ENCODE data around the gene LGALS16. TPM values are rescaled to one million over a fixed set of nuclear protein-coding genes. Genes with fewer than 3 reads are reported as not detected.
A peak's percentile ranks its signal among the peaks of the same experiment; 100 is the strongest.
"Not testable (repeated sequence)": the region's sequence is repeated elsewhere in the genome, so short reads cannot be mapped to it uniquely, and the experiment has no call there.

LGALS16 gene
- total RNA-seq, 1 donor from 2014 or later: not detected

DNA sequence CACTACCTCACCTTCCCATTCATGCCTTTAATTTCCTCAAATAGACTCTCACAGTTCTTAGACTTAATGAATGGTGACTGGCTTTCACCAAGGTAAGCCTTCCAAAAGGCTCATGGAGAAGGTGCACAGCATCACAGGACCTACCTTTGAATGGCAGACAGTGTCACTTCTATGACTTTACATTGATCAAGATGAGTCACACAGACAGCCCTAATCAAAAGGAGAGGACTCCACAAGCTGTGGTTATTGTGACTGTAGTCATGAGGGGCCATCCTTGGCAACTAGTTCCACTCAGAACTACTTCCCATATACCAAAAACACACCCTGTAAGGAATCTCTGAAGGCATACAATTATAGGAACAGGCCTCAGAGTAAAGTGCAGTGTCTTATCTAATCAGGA lies 5.9 kb downstream of the LGALS16 start:
- Mint-ChIP-seq H3K9me3 (ENCODE audit: low read depth) (peaks cover 2% of the 10 kb centered on the region), H3K27me3 (peaks cover 39% of the 10 kb centered on the region), H3K4me3 (ENCODE audit: low read depth) (no peak overlapping the region), H3K27ac (no peak overlapping the region), H3K4me1 (ENCODE audit: low read depth) (no peaks in the 10 kb centered on the region), H3K36me3 (ENCODE audit: insufficient read depth) (no peaks in the 10 kb centered on the region)
- TF ChIP-seq, protein P1, sequence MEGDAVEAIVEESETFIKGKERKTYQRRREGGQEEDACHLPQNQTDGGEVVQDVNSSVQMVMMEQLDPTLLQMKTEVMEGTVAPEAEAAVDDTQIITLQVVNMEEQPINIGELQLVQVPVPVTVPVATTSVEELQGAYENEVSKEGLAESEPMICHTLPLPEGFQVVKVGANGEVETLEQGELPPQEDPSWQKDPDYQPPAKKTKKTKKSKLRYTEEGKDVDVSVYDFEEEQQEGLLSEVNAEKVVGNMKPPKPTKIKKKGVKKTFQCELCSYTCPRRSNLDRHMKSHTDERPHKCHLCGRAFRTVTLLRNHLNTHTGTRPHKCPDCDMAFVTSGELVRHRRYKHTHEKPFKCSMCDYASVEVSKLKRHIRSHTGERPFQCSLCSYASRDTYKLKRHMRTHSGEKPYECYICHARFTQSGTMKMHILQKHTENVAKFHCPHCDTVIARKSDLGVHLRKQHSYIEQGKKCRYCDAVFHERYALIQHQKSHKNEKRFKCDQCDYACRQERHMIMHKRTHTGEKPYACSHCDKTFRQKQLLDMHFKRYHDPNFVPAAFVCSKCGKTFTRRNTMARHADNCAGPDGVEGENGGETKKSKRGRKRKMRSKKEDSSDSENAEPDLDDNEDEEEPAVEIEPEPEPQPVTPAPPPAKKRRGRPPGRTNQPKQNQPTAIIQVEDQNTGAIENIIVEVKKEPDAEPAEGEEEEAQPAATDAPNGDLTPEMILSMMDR (IDR thresholded peaks at IDR 0.05; ENCODE audit: unreplicated experiment): no peak
- no peak for DNase-seq (ENCODE audit: low spot score, unreplicated experiment)

DNA sequence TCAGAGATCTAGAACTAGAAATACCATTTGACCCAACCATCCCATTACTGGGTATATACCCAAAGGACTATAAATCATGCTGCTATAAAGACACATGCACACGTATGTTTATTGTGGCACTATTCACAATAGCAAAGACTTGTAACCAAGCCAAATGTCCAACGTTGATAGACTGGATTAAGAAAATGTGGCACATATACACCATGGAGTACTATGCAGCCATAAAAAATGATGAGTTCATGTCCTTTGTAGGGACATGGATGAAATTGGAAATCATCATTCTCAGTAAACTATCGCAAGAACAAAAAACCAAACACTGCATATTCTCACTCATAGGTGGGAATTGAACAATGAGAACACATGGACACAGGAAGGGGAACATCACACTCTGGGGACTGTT lies 14.1 kb downstream of the LGALS16 start:
- peaks cover 32% of the 10 kb centered on the region for H3K27me3 Mint-ChIP-seq
- H3K9me3 Mint-ChIP-seq (ENCODE audit: low read depth); DNase-seq (ENCODE audit: low spot score, unreplicated experiment); H3K36me3 Mint-ChIP-seq (ENCODE audit: insufficient read depth); H3K4me1 Mint-ChIP-seq (ENCODE audit: low read depth); H3K4me3 Mint-ChIP-seq (ENCODE audit: low read depth); H3K27ac Mint-ChIP-seq: not testable (repeated sequence)

DNA sequence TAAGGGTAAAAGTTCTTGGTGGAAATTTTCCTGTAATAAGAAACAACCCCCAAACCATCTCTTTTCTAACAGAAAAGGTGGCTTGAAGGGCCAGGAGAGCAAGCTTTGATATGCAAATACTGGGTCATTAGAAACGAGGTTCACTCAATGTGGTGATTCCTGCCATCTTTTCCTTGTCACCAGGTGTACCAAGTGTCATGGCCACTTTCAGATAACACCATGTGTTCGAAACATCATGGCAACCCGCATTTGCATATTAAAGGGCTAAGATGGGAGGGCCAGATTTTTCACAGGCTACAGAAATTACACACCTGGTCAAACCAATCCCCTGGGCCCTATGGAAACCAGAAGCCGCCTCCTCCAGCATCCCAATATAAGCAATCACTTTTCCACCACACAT lies 15.3 kb downstream of the LGALS16 start:
- Mint-ChIP-seq H3K27me3 (peaks cover 43% of the 10 kb centered on the region), H3K36me3 (ENCODE audit: insufficient read depth) (no peaks in the 10 kb centered on the region), H3K4me1 (ENCODE audit: low read depth) (peaks cover 2% of the 10 kb centered on the region), H3K9me3 (ENCODE audit: low read depth) (peaks cover 6% of the 10 kb centered on the region), H3K4me3 (ENCODE audit: low read depth) (no peak overlapping the region), H3K27ac (no peak overlapping the region)
- TF ChIP-seq, protein P1 (IDR thresholded peaks at IDR 0.05; ENCODE audit: unreplicated experiment): no peak
- no peak for DNase-seq (ENCODE audit: low spot score, unreplicated experiment)

DNA sequence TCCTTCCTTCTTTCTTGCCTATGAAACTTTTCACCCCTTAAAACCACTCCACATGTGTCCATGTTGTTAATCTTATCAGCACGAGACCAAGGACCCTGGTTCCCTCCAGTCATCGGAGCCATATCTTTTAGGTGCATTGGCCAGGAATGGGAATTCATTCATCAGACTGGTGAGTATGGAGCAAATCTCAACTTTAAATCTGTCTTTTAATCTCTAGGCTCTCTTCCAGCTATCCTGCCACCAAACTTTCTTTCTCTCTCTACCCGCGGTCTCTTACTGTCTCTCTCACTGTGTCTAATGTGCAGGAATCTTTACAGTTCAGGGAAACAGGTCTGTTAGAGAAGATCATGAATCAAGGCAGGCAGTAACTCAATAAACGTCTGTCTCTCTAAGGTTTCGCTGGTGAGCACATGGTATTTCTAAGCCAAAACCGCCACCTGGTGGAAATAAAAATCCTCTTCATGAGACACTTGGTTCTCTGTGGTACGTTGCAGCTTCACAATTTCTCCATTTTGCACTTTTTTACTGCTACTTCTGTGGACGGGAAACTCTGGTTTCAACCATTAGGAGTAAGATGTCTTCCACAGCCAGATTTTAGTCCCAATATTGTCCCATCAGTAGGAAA lies 16.1 kb downstream of the LGALS16 start:
- no peak for DNase-seq (ENCODE audit: low spot score, unreplicated experiment)
- H3K27me3 Mint-ChIP-seq: peaks cover 38% of the 10 kb centered on the region
- no peaks in the 10 kb centered on the region for H3K36me3 Mint-ChIP-seq (ENCODE audit: insufficient read depth)
- H3K27ac Mint-ChIP-seq: no peak overlapping the region
- TF ChIP-seq, protein P1 (IDR thresholded peaks at IDR 0.05; ENCODE audit: unreplicated experiment): peak; percentile 75
- peaks cover under 1% of the 10 kb centered on the region for H3K9me3 Mint-ChIP-seq (ENCODE audit: low read depth)
- H3K4me1 Mint-ChIP-seq (ENCODE audit: low read depth): peaks cover 2% of the 10 kb centered on the region
- no peak overlapping the region for H3K4me3 Mint-ChIP-seq (ENCODE audit: low read depth)

DNA sequence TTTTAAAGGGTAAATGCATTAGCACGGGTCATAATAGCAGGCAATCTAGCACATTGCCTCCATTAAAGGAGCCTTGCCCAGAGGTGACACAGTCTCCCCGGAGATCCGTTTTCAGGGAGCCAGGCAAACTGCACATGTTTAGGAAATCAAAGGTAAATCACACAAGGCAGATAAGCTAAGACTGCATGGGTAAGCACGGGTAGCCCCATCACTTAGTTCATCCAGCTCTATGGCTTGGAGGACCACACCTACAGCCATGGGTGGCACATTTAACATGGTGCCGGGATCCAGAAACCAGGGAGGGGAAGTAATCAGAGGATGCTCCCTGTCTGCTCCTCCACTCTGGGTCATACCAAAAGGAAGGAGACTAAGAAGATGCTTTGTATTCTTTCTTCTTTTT lies 16.8 kb downstream of the LGALS16 start:
- Mint-ChIP-seq H3K27me3 (peaks cover 35% of the 10 kb centered on the region), H3K4me3 (ENCODE audit: low read depth) (no peak overlapping the region), H3K36me3 (ENCODE audit: insufficient read depth) (no peaks in the 10 kb centered on the region), H3K9me3 (ENCODE audit: low read depth) (no peaks in the 10 kb centered on the region), H3K27ac (no peak overlapping the region), H3K4me1 (ENCODE audit: low read depth) (peaks cover 2% of the 10 kb centered on the region)
- DNase-seq (ENCODE audit: low spot score, unreplicated experiment): no peak
- TF ChIP-seq, protein P1 (IDR thresholded peaks at IDR 0.05; ENCODE audit: unreplicated experiment): no peak

DNA sequence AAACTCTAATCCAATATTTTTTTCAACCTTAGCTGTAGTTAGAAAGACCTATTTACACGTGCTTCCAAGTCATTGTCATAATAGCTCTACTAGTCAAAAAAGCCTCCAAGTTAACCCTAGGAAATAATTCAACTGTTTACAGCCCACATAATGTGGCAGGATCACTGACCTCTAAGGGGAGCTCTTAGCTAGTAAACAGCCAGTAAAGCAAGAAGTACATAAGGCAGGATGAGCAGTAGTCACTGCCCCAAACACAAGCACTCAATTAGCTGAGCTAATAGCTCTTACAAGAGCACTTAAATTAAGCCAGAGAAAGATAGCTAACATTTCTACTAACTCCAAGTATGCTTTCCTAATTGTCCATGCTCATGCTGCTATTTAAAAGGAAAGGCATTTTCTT lies 18.1 kb downstream of the LGALS16 start:
- not testable (repeated sequence) for H3K27ac Mint-ChIP-seq; DNase-seq (ENCODE audit: low spot score, unreplicated experiment); H3K9me3 Mint-ChIP-seq (ENCODE audit: low read depth); H3K36me3 Mint-ChIP-seq (ENCODE audit: insufficient read depth); H3K4me3 Mint-ChIP-seq (ENCODE audit: low read depth); H3K4me1 Mint-ChIP-seq (ENCODE audit: low read depth)
- H3K27me3 Mint-ChIP-seq: peaks cover 37% of the 10 kb centered on the region

Data from progenitor cell of endocrine pancreas (in vitro differentiated cells).